Uterus (tissue), 2 donors: ENCODE data around the gene ZNF12.

Experiments
- POLR2A ChIP-seq, 2 donors: fragments of 450-650 bp; IDR thresholded peaks; one replicate each; pipeline ENCODE4 v1.6.1; 2016; ENCODE audit warnings: antibody characterized with exemption in 2 of 2, mild to moderate bottlenecking in 1 of 2, moderate library complexity in 1 of 2
- TF ChIP-seq, protein P1 (sequence below), 4 experiments: fragments of 200-600 bp in 2 of 4; fragments of 450-650 bp in 2 of 4; sonication (generic) in 2 of 4; IDR thresholded peaks; one replicate each; pipeline ENCODE4 v1.5.1; 2016 to 2019; ENCODE audit warnings: antibody characterized with exemption in 4 of 4, mild to moderate bottlenecking in 2 of 4, moderate library complexity in 1 of 4

DNA sequence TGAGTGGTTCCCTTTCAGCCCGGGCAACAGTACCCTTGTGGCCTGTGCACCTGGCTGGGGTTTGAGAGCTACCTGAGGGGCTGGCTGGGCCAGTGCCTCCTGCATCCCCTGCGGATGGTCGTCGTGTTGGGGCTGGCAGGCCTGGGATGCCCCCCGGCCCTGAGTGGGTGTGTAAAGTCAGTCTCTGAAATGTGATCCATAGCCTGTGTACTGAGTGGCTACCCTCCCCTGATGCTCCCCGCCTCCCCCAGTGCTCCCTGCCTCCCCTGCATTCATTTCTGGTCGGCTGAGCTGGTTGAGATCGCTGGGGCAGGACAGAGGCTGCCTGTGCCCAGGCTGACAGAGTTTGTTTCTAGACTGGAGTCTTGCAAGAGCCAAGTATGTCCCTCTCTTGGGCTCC, 60.3 kb downstream of the ZNF12 start:
- TF ChIP-seq, protein P1, sequence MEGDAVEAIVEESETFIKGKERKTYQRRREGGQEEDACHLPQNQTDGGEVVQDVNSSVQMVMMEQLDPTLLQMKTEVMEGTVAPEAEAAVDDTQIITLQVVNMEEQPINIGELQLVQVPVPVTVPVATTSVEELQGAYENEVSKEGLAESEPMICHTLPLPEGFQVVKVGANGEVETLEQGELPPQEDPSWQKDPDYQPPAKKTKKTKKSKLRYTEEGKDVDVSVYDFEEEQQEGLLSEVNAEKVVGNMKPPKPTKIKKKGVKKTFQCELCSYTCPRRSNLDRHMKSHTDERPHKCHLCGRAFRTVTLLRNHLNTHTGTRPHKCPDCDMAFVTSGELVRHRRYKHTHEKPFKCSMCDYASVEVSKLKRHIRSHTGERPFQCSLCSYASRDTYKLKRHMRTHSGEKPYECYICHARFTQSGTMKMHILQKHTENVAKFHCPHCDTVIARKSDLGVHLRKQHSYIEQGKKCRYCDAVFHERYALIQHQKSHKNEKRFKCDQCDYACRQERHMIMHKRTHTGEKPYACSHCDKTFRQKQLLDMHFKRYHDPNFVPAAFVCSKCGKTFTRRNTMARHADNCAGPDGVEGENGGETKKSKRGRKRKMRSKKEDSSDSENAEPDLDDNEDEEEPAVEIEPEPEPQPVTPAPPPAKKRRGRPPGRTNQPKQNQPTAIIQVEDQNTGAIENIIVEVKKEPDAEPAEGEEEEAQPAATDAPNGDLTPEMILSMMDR (IDR thresholded peaks at IDR 0.05) = no peak
- TF ChIP-seq POLR2A (IDR thresholded peaks at IDR 0.05) = no peak
